Aorta (tissue), 5 donors: ENCODE data around the gene NLGN3. TPM values are rescaled to one million over a fixed set of nuclear protein-coding genes. Genes with fewer than 3 reads are reported as not detected.

Experiments used
- ATAC-seq: fragments of 200-7000 bp; cut with Tn5 transposase; one replicate; pipeline ENCODE4 v1.9.1; 2022; ENCODE audit warnings: moderate library complexity; ENCODE audit not compliant: low FRiP score
- DNase-seq, 2 donors: peaks; one replicate each; pipeline ENCODE4 v3.0.0-alpha.2; 2020
- H3K27ac ChIP-seq, 2 donors: one replicate each; pipeline ENCODE4 v1.5.1; 2013; ENCODE audit warnings: low read length in 2 of 2, mild to moderate bottlenecking in 2 of 2, moderate library complexity in 2 of 2, control low read depth in 1 of 2, inconsistent platforms in 1 of 2, low read depth in 1 of 2
- H3K27me3 ChIP-seq, 2 donors: one replicate each; pipeline ENCODE4 v1.6.1; 2013; ENCODE audit warnings: control low read depth in 1 of 2, low read length in 1 of 2, mild to moderate bottlenecking in 1 of 2, moderate library complexity in 1 of 2; ENCODE audit not compliant: insufficient read depth in 2 of 2, control insufficient read depth in 1 of 2
- H3K36me3 ChIP-seq, 2 donors: one replicate each; pipeline ENCODE4 v1.6.1; 2013; ENCODE audit warnings: control low read depth in 1 of 2, low read length in 1 of 2, mild to moderate bottlenecking in 1 of 2; ENCODE audit not compliant: insufficient read depth in 2 of 2, control insufficient read depth in 1 of 2
- H3K4me1 ChIP-seq, 2 donors: one replicate each; pipeline ENCODE4 v1.6.1; 2013; ENCODE audit warnings: low read length in 2 of 2, control low read depth in 1 of 2, mild to moderate bottlenecking in 1 of 2, moderate library complexity in 1 of 2; ENCODE audit not compliant: insufficient read depth in 2 of 2, control insufficient read depth in 1 of 2
- H3K4me3 ChIP-seq, 2 donors: one replicate each; pipeline ENCODE4 v1.5.1; 2013; ENCODE audit warnings: low read length in 2 of 2, control low read depth in 1 of 2, mild to moderate bottlenecking in 1 of 2
- H3K9me3 ChIP-seq: one replicate; pipeline ENCODE4 v1.6.1; 2013; ENCODE audit warnings: mild to moderate bottlenecking, low read length; ENCODE audit not compliant: control insufficient read depth
- WGBS, 2 donors: extraction: QIAGEN DNeasy Blood & Tissue Kit; methylation state at CpG; one replicate each; pipeline ENCODE4 v1.1.7; 2013; 5-methylcytosine and 5-hydroxymethylcytosine counted together
- intact Hi-C, 2 donors: fragments of 100-400 bp; cut with DNase I; formaldehyde crosslinking; loops; one replicate each; pipeline versions ENCODE4 v1.14.2 to v1.15.0; 2022
- polyA plus RNA-seq, 2 donors: library from polyadenylated mRNA; stranded (reverse); fragments of 200-250 nt; gene quantifications; one replicate each; pipeline ENCODE4 v1.2.3, GENCODE V29; 2013
- total RNA-seq, 2 donors: library from RNA; stranded (reverse); fragmentation: NEBNext Ultra II Directional; extraction: Animal tissue kit (Norgen Biotek cat#: 25700); gene quantifications; one replicate each; pipeline ENCODE4 v1.2.1, GENCODE V29; 2021
- donor health status: healthy with polysubstance abuse.
- donor health status: Bipolar disorder and iron deficiency.
- donor health status: DM: no; HTN: no; CAD: no.
- donor health status: DM: no; HTN: no; CAD: no.
- donor health status: DM: yes; HTN: yes; CAD: no.

Gene NLGN3
- total and polyA plus RNA-seq, 4 donors, result 0.63 to 4.5 (median 1.3) TPM

DNA sequence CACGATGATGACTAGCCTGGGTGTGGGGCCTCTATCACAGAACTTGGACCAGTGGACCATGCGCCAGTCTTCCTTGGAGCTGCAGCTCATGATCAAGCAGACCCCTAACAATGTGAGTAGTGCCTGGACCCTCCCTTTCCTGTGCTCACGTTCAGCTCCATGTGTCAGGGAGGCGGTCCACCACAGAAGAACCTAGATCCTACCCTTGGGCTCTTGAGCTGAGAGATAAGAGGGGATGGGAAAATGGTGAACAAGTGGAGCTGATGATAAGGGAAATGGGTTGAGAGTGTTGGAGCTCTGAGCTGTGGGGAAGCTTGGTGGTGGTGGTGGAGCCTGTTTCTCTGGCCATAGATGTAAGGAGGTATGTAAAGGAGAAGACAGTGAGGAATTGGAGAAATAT is 13.1 kb upstream of the NLGN3 start:
- DNase-seq (no peak), ATAC-seq (no peak)
- no peak overlapping the region for H3K4me3 ChIP-seq
- H3K27ac ChIP-seq, result no peak overlapping the region
- H3K27me3 ChIP-seq, result no peaks in the 10 kb centered on the region
- H3K4me1 ChIP-seq, result no peaks in the 10 kb centered on the region
- peaks cover 0 to 9% of the 10 kb centered on the region in 2 donors for H3K36me3 ChIP-seq
- intact Hi-C loops, result no loop called here
- WGBS, 2 donors, result 84 to 85% methylated on average over 4 of the region's 4 CpGs
- H3K9me3 ChIP-seq, result no peaks in the 10 kb centered on the region

DNA sequence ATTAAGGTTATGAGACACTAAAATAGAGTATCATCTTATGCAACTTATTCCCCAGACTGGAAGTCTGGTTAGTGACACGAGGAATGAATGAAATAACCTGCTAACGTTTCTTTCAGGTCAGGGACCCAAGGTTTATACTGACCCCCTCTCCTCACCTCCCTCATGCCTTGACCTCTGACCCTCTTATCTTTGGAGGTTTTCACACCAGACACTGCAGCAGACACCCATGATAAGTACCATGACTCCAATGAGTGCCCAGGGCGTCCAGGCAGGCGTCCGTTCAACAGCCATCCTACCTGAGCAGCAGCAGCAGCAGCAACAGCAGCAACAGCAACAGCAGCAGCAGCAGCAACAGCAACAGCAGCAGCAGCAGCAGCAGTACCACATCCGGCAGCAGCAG is 4.2 kb upstream of the NLGN3 start:
- WGBS, 2 donors, result 61 to 77% methylated on average over 6 of the region's 6 CpGs
- Histone ChIP-seq H3K4me1 (peaks cover 0 to 2% of the 10 kb centered on the region in 2 donors), H3K36me3 (peaks cover 0 to 19% of the 10 kb centered on the region in 2 donors), H3K27ac (no peak overlapping the region), H3K27me3 (no peaks in the 10 kb centered on the region), H3K9me3 (no peaks in the 10 kb centered on the region), H3K4me3 (no peak overlapping the region)
- no peak for DNase-seq
- no peak for ATAC-seq
- intact Hi-C loops, result no loop called here

DNA sequence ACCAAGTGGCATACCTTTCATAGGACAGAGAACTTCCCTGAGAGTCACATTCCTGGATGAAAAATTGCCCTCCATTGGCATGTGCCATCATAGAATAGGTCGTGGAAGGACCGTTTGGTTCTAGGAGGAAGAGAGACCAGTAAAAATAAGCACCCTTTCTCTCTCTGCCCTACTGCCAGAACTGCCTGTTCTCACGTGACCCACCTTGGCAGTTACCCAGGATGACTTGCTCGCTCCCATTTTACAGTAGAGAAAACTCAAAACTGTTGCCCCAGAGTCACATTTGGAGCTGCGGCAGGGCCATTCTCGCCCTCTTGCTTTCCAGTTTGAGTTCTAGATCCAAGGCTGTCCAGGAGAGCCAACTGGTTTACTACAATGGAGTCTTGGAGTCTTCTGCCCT is 1.1 kb upstream of the NLGN3 start:
- no peak overlapping the region for H3K27ac ChIP-seq
- no peak overlapping the region for H3K4me3 ChIP-seq
- H3K4me1 ChIP-seq, result peaks cover 0 to 2% of the 10 kb centered on the region in 2 donors
- H3K36me3 ChIP-seq, result peaks cover 0 to 6% of the 10 kb centered on the region in 2 donors
- DNase-seq, result peak in 1 of 2 donors; percentile 76
- intact Hi-C loops, result no loop called here
- no peaks in the 10 kb centered on the region for H3K27me3 ChIP-seq
- no peaks in the 10 kb centered on the region for H3K9me3 ChIP-seq
- no peak for ATAC-seq
- WGBS, 2 donors, result 15 to 34% methylated on average over 6 of the region's 6 CpGs

DNA sequence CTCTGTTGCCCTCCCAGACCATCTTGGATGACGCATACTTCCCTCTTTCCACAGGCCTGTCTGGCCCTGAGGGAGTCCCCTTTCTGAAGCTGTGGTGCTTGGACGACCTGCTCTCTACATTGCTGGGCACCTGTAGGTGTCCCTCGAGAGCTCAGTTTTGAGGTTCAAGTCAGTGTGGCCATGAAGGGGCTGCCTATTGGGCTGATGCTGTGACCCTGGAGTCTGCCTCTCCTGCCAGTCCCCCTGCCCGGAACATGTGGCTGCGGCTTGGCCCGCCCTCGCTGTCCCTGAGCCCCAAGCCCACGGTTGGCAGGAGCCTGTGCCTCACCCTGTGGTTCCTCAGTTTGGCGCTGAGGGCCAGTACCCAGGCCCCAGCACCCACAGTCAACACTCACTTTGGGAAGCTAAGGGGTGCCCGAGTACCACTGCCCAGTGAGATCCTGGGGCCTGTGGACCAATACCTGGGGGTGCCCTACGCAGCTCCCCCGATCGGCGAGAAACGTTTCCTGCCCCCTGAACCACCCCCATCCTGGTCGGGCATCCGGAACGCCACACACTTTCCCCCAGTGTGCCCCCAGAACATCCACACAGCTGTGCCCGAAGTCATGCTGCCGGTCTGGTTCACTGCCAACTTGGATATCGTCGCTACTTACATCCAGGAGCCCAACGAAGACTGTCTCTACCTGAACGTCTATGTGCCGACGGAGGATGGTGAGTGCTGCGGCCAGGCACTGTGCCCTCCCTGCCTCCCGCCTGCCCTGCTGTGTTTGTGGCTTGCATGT is 3.0 kb downstream of the NLGN3 start:
- DNase-seq, result no peak
- intact Hi-C loops, result no loop called here
- Histone ChIP-seq H3K4me3 (no peak overlapping the region), H3K9me3 (no peaks in the 10 kb centered on the region), H3K36me3 (no peaks in the 10 kb centered on the region), H3K27ac (no peak overlapping the region), H3K27me3 (no peaks in the 10 kb centered on the region), H3K4me1 (peaks cover 0 to 2% of the 10 kb centered on the region in 2 donors)
- no peak for ATAC-seq
- WGBS, 2 donors, result 79 to 87% methylated on average over 28 of the region's 28 CpGs

DNA sequence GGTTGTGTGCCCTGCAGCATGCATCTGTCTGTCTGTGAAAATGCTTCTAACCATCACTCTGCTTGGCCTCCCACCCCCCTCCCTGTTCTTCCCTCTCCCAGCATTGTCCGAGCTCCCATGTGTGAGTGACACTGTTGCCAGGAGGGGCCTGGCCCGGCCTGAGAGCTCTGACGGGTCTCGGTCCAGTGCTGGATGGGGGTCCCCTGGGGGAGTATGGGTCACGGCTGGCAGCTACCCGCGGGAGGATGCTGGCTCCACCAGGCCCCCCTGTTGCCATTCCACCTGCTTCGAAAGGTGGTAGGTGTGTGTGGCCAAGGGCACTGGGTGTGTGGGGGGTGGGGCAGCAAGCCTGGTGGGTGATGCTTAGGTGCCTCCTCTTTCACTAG is 3.6 kb downstream of the NLGN3 start:
- intact Hi-C loops, result no loop called here
- no peak for ATAC-seq

DNA sequence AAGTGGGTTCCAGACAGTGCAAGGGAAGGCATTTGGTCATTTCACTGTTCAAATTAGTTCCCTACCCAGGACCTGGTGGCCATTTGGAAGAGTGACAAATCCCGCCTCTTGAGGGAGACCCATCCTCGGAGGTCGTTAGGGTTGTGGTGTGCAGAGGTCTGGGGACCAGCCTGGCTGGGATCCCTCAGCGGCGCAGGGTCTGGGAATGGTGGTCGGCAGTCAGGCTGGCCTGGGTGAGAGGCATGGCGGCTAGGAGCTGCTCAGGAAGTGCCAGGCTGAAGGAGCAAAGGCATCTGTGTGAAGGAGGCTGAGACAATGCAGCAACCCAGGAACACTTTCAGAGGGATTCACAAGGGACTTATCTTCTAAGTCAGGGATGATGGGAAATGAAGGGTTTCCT is 6.7 kb downstream of the NLGN3 start:
- H3K27ac ChIP-seq, result no peak overlapping the region
- DNase-seq, result peak in 1 of 2 donors; percentile 21
- intact Hi-C loops, result no loop called here
- ATAC-seq, result no peak
- no peaks in the 10 kb centered on the region for H3K36me3 ChIP-seq
- H3K9me3 ChIP-seq, result no peaks in the 10 kb centered on the region
- WGBS, 2 donors, result 66 to 72% methylated on average over 7 of the region's 7 CpGs
- no peak overlapping the region for H3K4me3 ChIP-seq
- no peaks in the 10 kb centered on the region for H3K27me3 ChIP-seq
- no peaks in the 10 kb centered on the region for H3K4me1 ChIP-seq

More for the DNA sequence above, 3.6 kb downstream of the NLGN3 start:
- 82 to 84% methylated on average over 8 of the region's 8 CpGs for WGBS, 2 donors
- Histone ChIP-seq H3K9me3 (no peaks in the 10 kb centered on the region), H3K27me3 (no peaks in the 10 kb centered on the region), H3K4me3 (no peak overlapping the region), H3K27ac (no peak overlapping the region), H3K4me1 (peaks cover 0 to under 1% of the 10 kb centered on the region in 2 donors), H3K36me3 (no peaks in the 10 kb centered on the region)
- no peak for DNase-seq

DNA sequence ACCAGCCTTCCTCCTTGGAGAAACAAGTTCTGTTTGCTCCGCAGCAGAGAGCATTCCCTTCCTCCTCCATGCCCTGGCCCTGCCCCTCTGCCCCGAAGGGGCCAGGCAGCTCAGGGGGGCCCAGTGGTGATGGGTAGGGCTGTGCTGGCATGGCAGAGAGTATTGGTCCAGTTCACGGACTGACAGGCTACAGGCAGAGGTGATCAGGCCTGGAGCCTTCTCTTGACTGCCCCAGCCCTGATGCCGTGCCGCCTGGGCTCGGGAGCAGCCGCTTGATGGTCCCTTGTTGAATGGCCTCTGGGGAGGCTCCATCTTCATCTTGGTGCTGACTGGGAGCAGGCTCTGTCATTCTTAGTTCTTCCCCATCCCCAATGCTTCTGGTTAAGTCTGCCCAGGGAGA is 9.6 kb downstream of the NLGN3 start:
- ATAC-seq, result no peak
- no peaks in the 10 kb centered on the region for H3K9me3 ChIP-seq
- H3K4me3 ChIP-seq, result no peak overlapping the region
- peak; percentile 36 to 40 for DNase-seq
- H3K27ac ChIP-seq, result no peak overlapping the region
- H3K27me3 ChIP-seq, result no peaks in the 10 kb centered on the region
- intact Hi-C loops, result no loop called here
- no peaks in the 10 kb centered on the region for H3K4me1 ChIP-seq
- WGBS, 2 donors, result 86 to 90% methylated on average over 7 of the region's 7 CpGs
- no peaks in the 10 kb centered on the region for H3K36me3 ChIP-seq

DNA sequence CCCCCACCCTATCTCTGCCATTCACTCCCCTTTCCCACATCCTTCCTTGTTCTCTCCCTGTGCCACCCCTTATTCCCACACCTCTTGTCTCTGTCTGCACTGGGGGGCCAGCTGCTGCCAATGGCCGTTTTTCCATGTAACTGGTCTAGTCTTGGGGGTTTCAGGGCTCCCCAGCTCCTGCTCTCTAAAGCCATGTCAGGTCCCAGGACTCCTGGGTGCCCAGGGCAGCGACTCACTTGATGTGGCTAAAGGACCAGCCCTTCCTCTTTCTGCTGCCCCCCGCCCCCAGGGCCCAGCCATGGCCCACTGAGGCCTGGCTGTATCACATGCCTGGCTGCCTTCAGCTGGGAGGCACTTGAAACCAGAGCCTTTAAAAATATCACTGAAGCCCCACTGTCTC is 10.0 kb downstream of the NLGN3 start:
- 52 to 88% methylated on average over 3 of the region's 3 CpGs for WGBS, 2 donors
- no peak for ATAC-seq

DNA sequence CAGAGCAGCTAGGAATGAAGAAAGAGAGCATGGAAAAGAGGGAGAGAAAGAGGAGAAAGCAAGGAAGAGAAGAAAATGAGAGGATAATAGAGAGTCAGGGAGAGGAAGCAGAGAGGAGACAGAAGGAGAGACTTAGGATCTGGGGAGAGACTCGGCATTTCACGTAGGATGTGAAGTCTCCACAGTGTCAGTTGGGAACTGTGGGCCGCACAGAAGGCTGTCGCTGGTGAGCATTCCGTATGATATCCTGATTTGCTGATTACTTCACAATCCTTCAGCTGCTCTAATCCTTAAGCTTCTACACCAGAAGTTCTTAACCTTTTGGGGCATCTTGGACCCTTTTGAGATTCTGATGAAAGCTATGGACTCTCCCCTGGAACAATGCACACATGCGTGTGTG is 14.0 kb downstream of the NLGN3 start:
- Histone ChIP-seq H3K4me3 (no peak overlapping the region), H3K36me3 (no peaks in the 10 kb centered on the region), H3K27me3 (no peaks in the 10 kb centered on the region), H3K4me1 (no peaks in the 10 kb centered on the region), H3K27ac (no peak overlapping the region), H3K9me3 (no peaks in the 10 kb centered on the region)
- DNase-seq (peak; percentile 7 to 9), ATAC-seq (no peak)
- intact Hi-C loops, result no loop called here
- 80 to 93% methylated on average over 6 of the region's 6 CpGs for WGBS, 2 donors

More for the DNA sequence above, 10.0 kb downstream of the NLGN3 start:
- Histone ChIP-seq H3K4me3 (no peak overlapping the region), H3K27ac (no peak overlapping the region), H3K9me3 (no peaks in the 10 kb centered on the region), H3K4me1 (no peaks in the 10 kb centered on the region), H3K36me3 (no peaks in the 10 kb centered on the region), H3K27me3 (no peaks in the 10 kb centered on the region)
- intact Hi-C loops, result no loop called here
- peak; percentile 17 to 63 for DNase-seq
